DMS153 treated with DMSO at 0.1 percent for 48 hours (cell line): ENCODE measurements around the gene WNT9B.

ENCODE experiments used
- DNase-seq: peaks from one replicate; lab custom pipeline; 2025; ENCODE audit not compliant: unreplicated experiment; lab: John Stamatoyannopoulos, UW

Gene WNT9B

GRCh38 chr17:46879101-46879500 is 27.7 kb downstream of the WNT9B start:
- no peak for DNase-seq

GRCh38 chr17:46881015-46881414 is 29.6 kb downstream of the WNT9B start:
- DNase-seq, result no peak

- no peak for DNase-seq
Observed at GRCh38 chr17:46882666-46883065, 31.3 kb downstream of the WNT9B start.

- DNase-seq, result no peak
Observed at GRCh38 chr17:46883871-46884520, 32.6 kb downstream of the WNT9B start.

GRCh38 chr17:46884552-46884951 is 33.2 kb downstream of the WNT9B start:
- DNase-seq, result no peak

- DNase-seq, result no peak
Observed at GRCh38 chr17:46885415-46886309, 34.3 kb downstream of the WNT9B start.

GRCh38 chr17:46886310-46886663 is 34.9 kb downstream of the WNT9B start:
- DNase-seq, result no peak

GRCh38 chr17:46887717-46888116 is 36.3 kb downstream of the WNT9B start:
- no peak for DNase-seq

- DNase-seq, result no peak
Observed at GRCh38 chr17:46888727-46889126, 37.3 kb downstream of the WNT9B start.

- DNase-seq, result no peak
Observed at GRCh38 chr17:46889519-46889918, 38.1 kb downstream of the WNT9B start.

- DNase-seq, result no peak
Observed at GRCh38 chr17:46889992-46890564, 38.7 kb downstream of the WNT9B start.

GRCh38 chr17:46890638-46891037 is 39.3 kb downstream of the WNT9B start:
- DNase-seq, result no peak

GRCh38 chr17:46892192-46892703 is 40.9 kb downstream of the WNT9B start:
- DNase-seq, result no peak

GRCh38 chr17:46894024-46894423 is 42.6 kb downstream of the WNT9B start:
- no peak for DNase-seq

GRCh38 chr17:46894476-46895151 is 43.2 kb downstream of the WNT9B start:
- no peak for DNase-seq

GRCh38 chr17:46895171-46895570 is 43.8 kb downstream of the WNT9B start:
- DNase-seq, result no peak

- no peak for DNase-seq
Observed at GRCh38 chr17:46896991-46897390, 45.6 kb downstream of the WNT9B start.

GRCh38 chr17:46898364-46898763 is 47.0 kb downstream of the WNT9B start:
- DNase-seq, result no peak

GRCh38 chr17:46898860-46899259 is 47.5 kb downstream of the WNT9B start:
- DNase-seq, result no peak

GRCh38 chr17:46901291-46901690 is 49.9 kb downstream of the WNT9B start:
- no peak for DNase-seq
